ENCODE results near the gene ADCK2. TPM values are rescaled to one million over a fixed set of nuclear protein-coding genes. Genes with fewer than 3 reads are reported as not detected.
"Not testable (repeated sequence)": the region's sequence is repeated elsewhere in the genome, so short reads cannot be mapped to it uniquely, and the experiment has no call there.

ADCK2 gene
- total RNA-seq, 1 donor from 2014 or later = 22.4 TPM

DNA sequence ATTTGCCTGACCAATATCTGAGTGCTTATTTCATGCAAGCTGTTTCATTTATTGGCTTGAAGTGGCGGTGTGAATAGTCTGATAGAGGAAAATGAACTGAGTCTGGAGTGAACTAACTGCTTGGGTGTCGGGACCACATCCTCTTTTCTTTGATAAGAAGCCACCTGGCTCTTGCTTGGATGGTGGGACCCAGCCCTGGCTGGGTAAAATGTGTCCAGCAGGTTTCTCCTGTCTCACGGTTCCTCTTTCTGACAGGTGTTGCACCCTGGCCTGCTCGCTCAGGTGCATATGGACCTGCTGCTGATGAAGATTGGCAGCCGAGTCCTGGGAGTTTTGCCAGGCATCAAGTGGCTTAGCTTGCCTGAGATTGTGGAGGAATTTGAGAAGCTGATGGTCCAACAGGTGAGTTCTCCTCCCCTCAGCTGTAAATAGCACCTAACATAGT is 1.6 kb downstream of the ADCK2 start:
- no peak for DNase-seq (ENCODE audit: low spot score)

GRCh38 chr7:140674899-140675701 is 2.4 kb downstream of the ADCK2 start:
- no peak for DNase-seq (ENCODE audit: low spot score)

- no peak for DNase-seq (ENCODE audit: low spot score)
These were observed 3.0 kb downstream of the ADCK2 start for GRCh38 chr7:140675726-140676125.

DNA sequence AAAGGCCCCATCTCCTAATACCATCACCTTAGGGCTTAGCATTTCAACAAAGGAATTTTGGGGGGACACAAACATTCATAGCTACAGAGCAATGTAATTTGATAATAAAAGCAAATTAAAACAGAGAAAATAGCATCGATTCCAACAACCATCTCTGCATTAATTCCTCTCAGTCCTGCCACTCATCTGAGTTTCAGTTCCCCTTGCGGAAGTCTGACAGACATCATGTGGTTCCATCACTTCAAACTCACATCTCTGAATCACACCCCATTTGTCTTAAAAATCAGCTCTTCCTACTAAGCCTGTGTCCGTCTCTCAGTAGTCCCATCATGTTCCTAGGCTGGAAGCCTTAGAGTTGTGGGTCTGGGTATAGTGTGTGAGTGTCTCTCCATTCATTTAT is 3.6 kb downstream of the ADCK2 start:
- DNase-seq (ENCODE audit: low spot score) = no peak

GRCh38 chr7:140676956-140677355 is 4.2 kb downstream of the ADCK2 start:
- DNase-seq (ENCODE audit: low spot score) = not testable (repeated sequence)

DNA sequence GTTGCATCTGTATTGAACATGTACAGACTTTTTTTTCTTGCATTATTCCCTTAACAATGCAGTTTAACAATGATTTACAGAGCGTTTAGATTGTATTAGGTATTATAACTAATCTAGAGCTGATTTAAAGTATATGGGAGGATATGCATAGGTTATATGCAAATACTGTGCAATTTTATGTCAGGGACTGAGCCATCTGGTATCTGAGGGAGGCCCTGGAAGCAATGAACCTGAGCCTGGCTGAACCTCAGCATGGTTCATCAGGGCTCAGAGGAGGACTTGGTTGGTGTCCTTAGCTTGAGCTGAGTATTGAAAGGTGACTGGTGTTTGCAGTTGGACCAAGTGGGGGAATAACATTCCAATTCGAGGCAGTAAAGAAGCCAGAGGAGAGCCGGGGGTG is 4.8 kb downstream of the ADCK2 start:
- DNase-seq (ENCODE audit: low spot score) = no peak

DNA sequence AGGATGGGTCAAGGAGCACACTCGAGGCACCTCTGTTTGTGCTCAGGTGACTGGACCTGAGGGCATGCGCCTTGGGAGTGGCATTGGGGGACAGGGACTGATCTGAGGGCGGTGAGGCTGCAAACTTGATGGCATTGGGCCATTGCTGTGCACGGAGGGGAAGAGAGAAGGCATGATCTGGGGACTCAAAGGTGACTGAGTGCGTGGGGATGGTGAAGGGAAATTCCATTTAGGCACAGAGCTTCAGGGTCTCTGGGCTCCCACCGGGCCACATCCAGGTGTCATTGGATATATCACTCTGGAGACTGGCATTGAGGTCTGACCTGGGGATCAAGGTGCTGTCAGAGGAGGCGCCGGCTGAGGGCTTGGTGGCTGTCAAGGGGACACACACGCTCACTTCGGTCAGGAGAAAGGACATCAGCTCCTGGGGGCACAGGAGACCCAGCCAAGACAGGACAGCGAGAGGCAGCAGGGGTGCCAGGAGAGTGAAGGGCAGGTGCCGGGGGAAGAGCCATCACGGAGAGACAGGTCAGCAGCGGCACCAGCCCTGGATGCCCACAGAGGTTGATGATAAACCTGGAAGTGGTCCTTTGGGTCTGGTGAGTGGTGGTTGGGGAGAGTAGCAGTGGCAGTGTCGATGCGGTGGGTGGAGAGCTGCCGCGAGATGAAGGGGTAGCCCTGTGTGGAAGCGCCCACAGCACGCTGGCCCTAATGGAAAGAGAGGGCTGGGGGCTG is 5.5 kb downstream of the ADCK2 start:
- DNase-seq (ENCODE audit: low spot score) = no peak

GRCh38 chr7:140678816-140679130 is 6.0 kb downstream of the ADCK2 start:
- no peak for DNase-seq (ENCODE audit: low spot score)

DNA sequence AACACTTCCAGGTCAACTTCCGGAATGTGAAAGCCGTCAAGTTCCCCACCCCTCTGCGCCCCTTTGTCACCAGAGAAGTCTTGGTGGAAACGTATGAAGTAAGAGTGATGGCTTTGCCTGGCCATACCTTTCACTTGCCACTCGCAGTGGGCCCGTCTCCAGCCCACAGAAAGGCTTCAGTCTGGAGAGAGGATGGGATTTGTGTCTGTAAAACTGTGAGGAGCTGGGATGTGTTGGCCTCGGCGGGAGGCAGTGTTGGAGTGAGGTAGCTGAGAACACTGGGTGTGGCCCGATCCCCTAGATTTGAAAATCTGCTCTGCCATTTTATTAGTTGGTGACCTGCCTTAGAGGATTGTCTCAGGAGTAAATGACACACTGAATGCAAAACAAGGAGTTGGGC is 6.4 kb downstream of the ADCK2 start:
- DNase-seq (ENCODE audit: low spot score) = no peak

- DNase-seq (ENCODE audit: low spot score) = no peak
These were observed 8.1 kb downstream of the ADCK2 start for GRCh38 chr7:140680886-140681285.

DNA sequence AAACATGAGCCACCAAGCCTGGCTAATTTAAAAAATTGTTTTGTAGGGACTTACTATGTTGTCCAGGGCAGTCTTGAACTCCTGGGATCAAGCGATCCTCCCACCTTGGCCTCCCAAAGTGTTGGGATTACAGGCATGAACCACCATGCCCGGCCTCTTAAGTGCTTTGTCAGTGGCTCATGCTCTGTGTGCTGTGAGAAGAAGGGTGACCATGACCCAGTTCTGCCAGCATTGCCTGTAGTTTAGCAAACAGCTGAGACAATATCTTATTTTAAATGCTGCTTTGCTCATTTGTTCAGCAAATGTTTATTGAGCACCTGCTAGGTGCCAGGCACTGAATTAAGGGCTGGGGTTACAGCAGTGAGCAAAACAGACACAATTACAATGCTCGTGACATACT is 9.0 kb downstream of the ADCK2 start:
- no peak for DNase-seq (ENCODE audit: low spot score)

- no peak for DNase-seq (ENCODE audit: low spot score)
These were observed 10.9 kb downstream of the ADCK2 start for GRCh38 chr7:140683657-140684056.

GRCh38 chr7:140684066-140684950 is 11.6 kb downstream of the ADCK2 start:
- no peak for DNase-seq (ENCODE audit: low spot score)

- no peak for DNase-seq (ENCODE audit: low spot score)
These were observed 12.8 kb downstream of the ADCK2 start for GRCh38 chr7:140685407-140686087.

GRCh38 chr7:140686921-140687320 is 14.2 kb downstream of the ADCK2 start:
- no peak for DNase-seq (ENCODE audit: low spot score)

GRCh38 chr7:140688341-140688740 is 15.6 kb downstream of the ADCK2 start:
- no peak for DNase-seq (ENCODE audit: low spot score)

DNA sequence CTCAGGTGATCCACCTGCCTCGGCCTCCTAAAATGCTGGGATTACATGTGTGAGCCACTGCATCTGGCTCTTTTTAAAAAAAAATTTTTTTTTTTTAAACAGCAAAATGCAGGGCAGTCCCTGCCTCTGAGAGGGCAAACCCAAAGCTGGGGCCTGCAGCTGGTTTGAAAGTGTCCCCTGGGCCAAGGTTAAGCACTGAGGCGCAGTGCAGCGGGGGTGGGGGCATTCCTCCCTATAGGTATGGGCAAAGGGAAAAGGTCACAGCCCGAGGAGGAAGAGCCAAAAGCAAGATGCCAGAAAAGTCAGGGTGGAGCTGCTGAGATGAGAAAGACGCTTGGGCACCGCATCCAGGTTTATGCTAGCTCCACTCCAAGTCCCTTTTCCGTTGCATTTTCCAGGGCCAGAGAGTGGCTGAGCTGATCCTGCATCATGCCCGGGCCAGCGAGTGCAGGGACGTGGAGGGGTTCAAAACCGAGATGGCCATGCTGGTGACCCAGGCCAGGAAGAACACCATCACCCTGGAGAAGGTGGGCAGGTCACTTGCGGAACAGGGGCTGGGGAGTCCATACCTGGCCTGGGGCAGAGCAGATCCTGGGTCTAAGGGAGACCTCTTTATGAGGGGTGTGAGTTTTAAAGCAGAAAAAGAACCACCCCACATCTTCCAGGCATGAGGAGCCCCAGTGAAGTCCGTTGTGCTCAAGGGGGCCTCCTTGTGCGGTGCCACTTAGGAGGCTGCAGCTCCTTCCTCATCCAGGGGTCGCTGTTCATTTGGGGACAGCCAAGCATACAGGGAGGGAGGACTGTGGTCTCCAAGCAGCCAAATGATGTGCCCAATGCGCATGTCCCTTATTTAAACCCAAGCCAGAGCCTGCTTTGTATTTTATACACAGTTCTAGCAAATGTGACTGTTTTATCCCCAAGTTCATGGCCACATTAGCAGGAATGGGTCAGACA is 16.7 kb downstream of the ADCK2 start:
- no peak for DNase-seq (ENCODE audit: low spot score)

DNA sequence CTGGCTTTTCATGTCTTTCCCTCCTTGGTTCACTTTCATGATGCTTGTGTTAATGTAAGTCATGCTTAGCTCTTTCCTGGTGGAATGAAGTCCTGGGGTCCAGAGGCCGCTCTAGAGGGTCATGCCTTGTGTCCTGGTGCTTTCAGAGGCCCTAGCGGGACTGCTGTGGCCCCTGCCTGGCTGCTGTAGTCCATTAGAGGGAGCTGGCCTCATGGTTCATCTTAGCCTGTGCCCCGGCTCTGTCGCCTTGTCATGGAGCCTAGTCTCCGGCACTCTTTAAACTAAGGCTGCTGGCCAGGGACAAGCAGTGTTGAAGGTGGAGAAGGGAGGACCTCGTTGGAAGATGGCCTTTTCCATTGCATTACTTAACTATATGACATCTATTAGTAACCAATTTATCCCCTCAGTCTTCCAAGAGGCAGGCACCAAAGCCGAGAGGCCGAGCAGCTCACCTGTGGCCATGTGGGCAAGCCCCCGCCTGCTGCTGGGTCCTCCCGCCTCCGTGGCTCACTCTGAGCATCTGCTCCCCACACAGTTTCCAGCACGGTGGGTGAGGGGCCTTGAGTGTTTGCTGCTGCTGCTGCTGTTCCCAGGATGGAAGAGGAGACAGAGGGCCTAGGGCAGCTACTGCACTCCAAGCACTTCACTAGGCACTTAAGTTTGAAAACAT is 18.8 kb downstream of the ADCK2 start:
- DNase-seq (ENCODE audit: low spot score) = no peak

DNA sequence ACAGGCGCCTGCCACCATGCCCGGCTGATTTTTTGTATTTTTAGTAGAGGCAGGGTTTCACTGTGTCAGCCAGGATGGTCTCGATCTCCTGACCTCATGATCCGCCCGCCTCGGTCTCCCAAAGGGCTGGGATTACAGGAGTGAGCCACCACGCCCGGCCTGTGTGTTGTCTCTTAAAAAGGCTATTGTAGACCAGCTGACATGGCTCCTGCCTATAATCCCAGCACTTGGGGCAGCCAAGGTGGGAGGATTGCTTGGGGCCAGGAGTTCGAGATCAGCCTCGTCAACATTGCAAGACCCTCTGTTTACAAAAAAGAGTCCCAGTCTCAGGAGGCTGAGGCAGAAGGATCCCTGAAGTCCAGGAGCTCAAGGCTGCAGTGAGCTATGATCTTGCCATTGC is 21.1 kb downstream of the ADCK2 start:
- not testable (repeated sequence) for DNase-seq (ENCODE audit: low spot score)

GRCh38 chr7:140694592-140694991 is 21.8 kb downstream of the ADCK2 start:
- no peak for DNase-seq (ENCODE audit: low spot score)
